HuH-7 (cell line): Measurements from ENCODE around the gene HNRNPM.

Source experiments
- DNase-seq: peaks from one replicate; pipeline ENCODE4 v3.0.0; 2011; ENCODE audit warnings: low spot score

The HNRNPM gene

GRCh38 chr19:8460516-8461298, 15.9 kb downstream of the HNRNPM start:
- no peak for DNase-seq

- no peak for DNase-seq
Observed at GRCh38 chr19:8461376-8461775, 16.6 kb downstream of the HNRNPM start.

- DNase-seq: no peak
Observed at GRCh38 chr19:8461891-8462290, 17.1 kb downstream of the HNRNPM start.

GRCh38 chr19:8462571-8462970, 17.8 kb downstream of the HNRNPM start:
- no peak for DNase-seq

GRCh38 chr19:8463365-8463764, 18.6 kb downstream of the HNRNPM start:
- no peak for DNase-seq

GRCh38 chr19:8466018-8466417, 21.2 kb downstream of the HNRNPM start:
- no peak for DNase-seq

- no peak for DNase-seq
Observed at GRCh38 chr19:8468124-8468523, 23.3 kb downstream of the HNRNPM start.

GRCh38 chr19:8468761-8469373, 24.1 kb downstream of the HNRNPM start:
- DNase-seq: no peak

- DNase-seq: no peak
Observed at GRCh38 chr19:8469613-8470368, 25.0 kb downstream of the HNRNPM start.

GRCh38 chr19:8473648-8474476, 29.1 kb downstream of the HNRNPM start:
- DNase-seq: no peak

- DNase-seq: no peak
Observed at GRCh38 chr19:8475005-8475404, 30.2 kb downstream of the HNRNPM start.

- no peak for DNase-seq
Observed at GRCh38 chr19:8476524-8476923, 31.7 kb downstream of the HNRNPM start.

GRCh38 chr19:8477889-8478288, 33.1 kb downstream of the HNRNPM start:
- DNase-seq: no peak

- DNase-seq: no peak
Observed at GRCh38 chr19:8478598-8478997, 33.8 kb downstream of the HNRNPM start.

GRCh38 chr19:8481201-8481600, 36.4 kb downstream of the HNRNPM start:
- no peak for DNase-seq

- DNase-seq: no peak
Observed at GRCh38 chr19:8481616-8482015, 36.8 kb downstream of the HNRNPM start.

- DNase-seq: no peak
Observed at GRCh38 chr19:8482696-8483095, 37.9 kb downstream of the HNRNPM start.

- no peak for DNase-seq
Observed at GRCh38 chr19:8483165-8483564, 38.4 kb downstream of the HNRNPM start.

GRCh38 chr19:8484331-8484894, 39.6 kb downstream of the HNRNPM start:
- DNase-seq: no peak

GRCh38 chr19:8485561-8486371, 41.0 kb downstream of the HNRNPM start:
- DNase-seq: no peak

- DNase-seq: no peak
Observed at GRCh38 chr19:8486661-8487136, 41.9 kb downstream of the HNRNPM start.
